ENCODE results near the gene MADCAM1. TPM values are rescaled to one million over a fixed set of nuclear protein-coding genes. Genes with fewer than 3 reads are reported as not detected.
"Not testable (repeated sequence)": the region's sequence is repeated elsewhere in the genome, so short reads cannot be mapped to it uniquely, and the experiment has no call there.

The MADCAM1 gene
- total RNA-seq: not detected

DNA sequence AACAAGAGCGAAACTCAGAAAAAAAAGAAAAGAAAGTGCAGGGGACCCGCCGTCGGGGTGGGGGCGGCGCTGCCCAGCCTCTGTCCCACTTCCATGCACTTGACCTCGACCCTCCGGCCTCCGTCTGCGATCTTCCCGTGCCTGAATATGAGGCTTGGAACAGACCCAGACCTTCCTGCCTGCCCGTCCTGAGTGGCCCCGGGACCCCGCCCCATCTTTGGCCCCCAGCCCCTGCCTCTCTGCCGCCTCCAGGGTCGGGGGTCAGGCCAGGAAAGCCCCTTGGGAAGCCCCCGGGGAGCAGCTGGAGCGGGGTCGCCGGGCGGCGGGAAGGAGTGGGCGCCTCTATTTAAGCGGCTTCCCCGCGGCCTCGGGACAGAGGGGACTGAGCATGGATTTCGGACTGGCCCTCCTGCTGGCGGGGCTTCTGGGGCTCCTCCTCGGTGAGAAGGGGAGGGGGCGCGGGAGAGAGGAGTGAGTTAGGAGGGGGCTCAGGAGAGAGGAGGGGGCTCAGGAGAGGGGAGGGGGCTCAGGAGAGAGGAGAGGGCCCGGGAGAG lies at the start of gene MADCAM1:
TSS of gene MADCAM1 (plus strand) at position 375 of the 554 bp plus-strand sequence. CDS start at position 389, 14 bp downstream.
- Histone ChIP-seq H3K9me3 (no peaks in the 10 kb centered on the region), H3K27me3 (peaks cover 17% of the 10 kb centered on the region), H3K36me3 (no peaks in the 10 kb centered on the region), H3K4me1 (peaks cover 0 to 4% of the 10 kb centered on the region in 2 donors), H3K27ac (no peak within 1 kb of the TSS), H3K4me3 (no peak within 1 kb of the TSS)
- intact Hi-C loops (cut with DNase I): no loop called here
- TF ChIP-seq, protein P1, sequence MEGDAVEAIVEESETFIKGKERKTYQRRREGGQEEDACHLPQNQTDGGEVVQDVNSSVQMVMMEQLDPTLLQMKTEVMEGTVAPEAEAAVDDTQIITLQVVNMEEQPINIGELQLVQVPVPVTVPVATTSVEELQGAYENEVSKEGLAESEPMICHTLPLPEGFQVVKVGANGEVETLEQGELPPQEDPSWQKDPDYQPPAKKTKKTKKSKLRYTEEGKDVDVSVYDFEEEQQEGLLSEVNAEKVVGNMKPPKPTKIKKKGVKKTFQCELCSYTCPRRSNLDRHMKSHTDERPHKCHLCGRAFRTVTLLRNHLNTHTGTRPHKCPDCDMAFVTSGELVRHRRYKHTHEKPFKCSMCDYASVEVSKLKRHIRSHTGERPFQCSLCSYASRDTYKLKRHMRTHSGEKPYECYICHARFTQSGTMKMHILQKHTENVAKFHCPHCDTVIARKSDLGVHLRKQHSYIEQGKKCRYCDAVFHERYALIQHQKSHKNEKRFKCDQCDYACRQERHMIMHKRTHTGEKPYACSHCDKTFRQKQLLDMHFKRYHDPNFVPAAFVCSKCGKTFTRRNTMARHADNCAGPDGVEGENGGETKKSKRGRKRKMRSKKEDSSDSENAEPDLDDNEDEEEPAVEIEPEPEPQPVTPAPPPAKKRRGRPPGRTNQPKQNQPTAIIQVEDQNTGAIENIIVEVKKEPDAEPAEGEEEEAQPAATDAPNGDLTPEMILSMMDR (IDR thresholded peaks at IDR 0.05): no peak
- DNase-seq (ENCODE audit: low spot score in 2 of 2): no peak

DNA sequence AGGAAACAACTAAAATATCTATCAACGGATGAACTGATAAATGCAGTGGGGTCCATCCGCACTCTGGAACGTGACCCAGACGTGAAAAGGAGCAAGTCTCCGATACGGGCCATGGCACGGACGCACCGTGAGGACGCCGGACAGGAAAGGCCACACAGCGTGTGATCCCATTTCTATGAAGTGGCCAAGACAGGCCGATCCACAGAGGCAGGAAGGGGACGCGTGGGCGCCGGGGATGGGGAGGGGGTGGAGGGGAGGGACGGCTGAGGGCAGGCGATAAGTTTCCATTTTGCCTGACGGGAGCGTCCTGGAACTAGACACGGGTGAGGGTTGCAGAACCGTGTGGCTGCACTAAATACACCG lies 49.2 kb upstream of the MADCAM1 start:
- Histone ChIP-seq H3K27ac (no peak overlapping the region), H3K36me3 (no peaks in the 10 kb centered on the region), H3K9me3 (no peaks in the 10 kb centered on the region), H3K4me3 (no peak overlapping the region), H3K4me1 (no peaks in the 10 kb centered on the region), H3K27me3 (no peaks in the 10 kb centered on the region)
- intact Hi-C loops (cut with DNase I): no loop called here
- TF ChIP-seq, protein P1 (IDR thresholded peaks at IDR 0.05): no peak
- DNase-seq (ENCODE audit: low spot score in 2 of 2): no peak

DNA sequence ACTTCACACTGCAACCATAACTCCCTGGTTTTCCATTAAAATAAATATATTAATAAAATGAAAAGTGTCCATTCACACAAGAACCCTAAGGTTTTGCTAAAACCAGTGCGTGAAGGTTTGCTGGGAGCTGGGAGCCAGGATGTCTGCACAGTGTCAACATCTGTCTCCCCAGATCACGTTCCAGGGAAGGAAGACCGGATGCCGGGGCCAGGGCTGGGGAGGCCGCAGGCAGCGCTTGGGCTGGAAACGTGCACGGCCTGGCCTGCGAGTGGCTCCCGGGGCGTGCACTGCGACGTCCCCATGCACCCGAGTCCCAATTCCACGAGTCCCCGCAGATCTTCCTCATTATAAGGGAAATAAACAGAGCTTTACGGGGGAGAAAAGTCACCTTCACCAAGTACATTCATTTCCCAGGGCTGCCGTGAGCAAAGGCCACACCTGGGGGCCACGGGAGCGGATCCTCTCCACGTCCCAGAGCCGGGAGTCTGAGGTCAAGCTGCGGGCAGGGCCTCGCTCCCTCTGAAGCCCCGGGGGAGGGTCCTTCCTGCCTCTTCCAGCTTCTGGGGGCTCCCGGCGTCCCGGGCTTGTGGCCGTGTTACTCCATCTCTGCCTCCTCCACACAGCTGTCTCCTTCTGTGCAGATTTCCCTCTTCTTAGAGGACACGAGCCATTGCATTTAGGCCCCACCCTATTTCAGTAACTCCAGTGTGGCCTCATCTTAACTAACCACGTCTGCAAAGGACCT lies 48.3 kb upstream of the MADCAM1 start:
- DNase-seq (ENCODE audit: low spot score in 2 of 2): no peak
- intact Hi-C loops (cut with DNase I): no loop called here
- Histone ChIP-seq H3K27ac (no peak overlapping the region), H3K9me3 (no peaks in the 10 kb centered on the region), H3K27me3 (no peaks in the 10 kb centered on the region), H3K4me3 (no peak overlapping the region), H3K36me3 (no peaks in the 10 kb centered on the region), H3K4me1 (no peaks in the 10 kb centered on the region)
- TF ChIP-seq, protein P1 (IDR thresholded peaks at IDR 0.05): no peak

DNA sequence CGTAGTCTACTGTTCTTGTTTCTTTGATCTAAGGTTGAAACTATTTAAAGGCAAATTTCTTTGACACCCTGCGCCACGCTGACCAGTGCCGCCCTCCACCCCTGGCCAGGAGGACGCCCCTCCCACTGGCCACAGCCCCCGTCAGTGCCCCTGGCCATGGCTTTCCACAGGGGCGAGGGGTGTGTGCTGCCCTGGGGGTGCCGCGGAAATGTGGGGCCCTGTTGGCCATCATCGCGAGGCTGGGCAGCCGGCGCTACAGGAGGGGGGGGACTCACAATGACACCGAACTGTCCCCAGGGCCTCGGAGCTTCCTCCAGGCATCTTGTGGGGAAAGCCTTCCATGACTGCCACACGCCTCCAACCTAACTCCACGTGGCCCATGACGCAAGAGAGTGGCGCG lies 46.4 kb upstream of the MADCAM1 start:
- H3K4me1 ChIP-seq: no peaks in the 10 kb centered on the region
- intact Hi-C loops (cut with DNase I): no loop called here
- H3K27ac ChIP-seq: no peak overlapping the region
- no peak overlapping the region for H3K4me3 ChIP-seq
- TF ChIP-seq, protein P1 (IDR thresholded peaks at IDR 0.05): no peak
- no peak for DNase-seq (ENCODE audit: low spot score in 2 of 2)
- H3K27me3 ChIP-seq: no peaks in the 10 kb centered on the region
- H3K36me3 ChIP-seq: no peaks in the 10 kb centered on the region
- H3K9me3 ChIP-seq: no peaks in the 10 kb centered on the region

DNA sequence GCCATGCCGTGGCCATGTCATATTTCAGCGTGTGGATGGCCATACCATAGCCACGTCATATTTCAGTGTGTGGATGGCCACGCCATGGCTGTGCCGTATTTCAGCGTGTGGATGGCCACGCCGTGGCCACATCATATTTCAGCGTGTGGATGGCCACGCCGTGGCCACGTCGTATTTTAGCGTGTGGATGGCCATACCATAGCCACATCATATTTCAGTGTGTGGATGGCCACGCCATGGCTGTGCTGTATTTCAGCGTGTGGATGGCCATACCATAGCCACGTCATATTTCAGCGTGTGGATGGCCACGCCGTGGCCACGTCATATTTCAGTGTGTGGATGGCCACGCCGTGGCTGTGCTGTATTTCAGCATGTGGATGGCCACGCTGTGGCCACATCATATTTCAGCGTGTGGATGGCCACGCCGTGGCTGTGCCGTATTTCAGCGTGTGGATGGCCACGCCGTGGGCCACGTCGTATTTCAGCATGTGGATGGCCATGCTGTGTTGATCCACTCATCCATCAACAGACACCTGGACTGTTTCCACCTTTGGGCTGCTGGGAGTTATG lies 45.3 kb upstream of the MADCAM1 start:
- intact Hi-C loops (cut with DNase I); H3K27ac ChIP-seq; H3K27me3 ChIP-seq; H3K4me1 ChIP-seq; H3K4me3 ChIP-seq; H3K9me3 ChIP-seq; H3K36me3 ChIP-seq; DNase-seq (ENCODE audit: low spot score in 2 of 2): not testable (repeated sequence)

DNA sequence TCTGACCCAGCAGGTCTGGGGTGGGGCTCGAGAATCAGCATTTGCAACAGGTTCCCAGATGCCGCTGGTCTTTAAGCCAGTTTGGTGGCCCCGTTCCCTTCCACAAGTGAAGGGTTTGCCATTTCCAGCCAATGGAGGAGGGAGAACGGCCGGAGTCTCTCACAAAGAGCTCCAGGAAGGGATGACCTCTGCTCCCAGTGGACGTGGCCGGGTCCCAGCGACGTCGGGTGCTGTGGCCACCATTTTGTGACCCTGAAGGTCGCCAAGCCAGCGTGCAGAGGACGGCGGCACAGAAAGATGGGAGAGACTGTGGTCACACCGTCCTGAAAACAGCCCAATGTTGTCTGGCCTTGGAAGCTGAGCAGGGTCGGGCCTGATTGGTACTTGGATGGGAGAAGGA lies 43.5 kb upstream of the MADCAM1 start:
- intact Hi-C loops (cut with DNase I): no loop called here
- Histone ChIP-seq H3K27ac (no peak overlapping the region), H3K36me3 (no peaks in the 10 kb centered on the region), H3K9me3 (no peaks in the 10 kb centered on the region), H3K27me3 (no peaks in the 10 kb centered on the region), H3K4me3 (no peak overlapping the region), H3K4me1 (no peaks in the 10 kb centered on the region)
- no peak for DNase-seq (ENCODE audit: low spot score in 2 of 2)
- TF ChIP-seq, protein P1 (IDR thresholded peaks at IDR 0.05): no peak

Measured in ascending aorta (tissue), 2 donors.